AG09319 (cell line): ENCODE measurements around the gene ANO5.
A peak's percentile ranks its signal among the peaks of the same experiment; 100 is the strongest.
"Not testable (repeated sequence)": the region's sequence is repeated elsewhere in the genome, so short reads cannot be mapped to it uniquely, and the experiment has no call there.

Experiments used
- DNase-seq: peaks from one replicate; pipeline ENCODE4 v3.0.0-alpha.2; 2010; ENCODE audit warnings: low read depth; ENCODE audit errors: extremely low read depth
- TF ChIP-seq, protein P1 (sequence below): IDR thresholded peaks from 2 replicates; pipeline ENCODE4 v1.5.1; 2011; ENCODE audit warnings: low read depth, mild to moderate bottlenecking, inconsistent platforms, low read length, moderate library complexity

Gene ANO5

DNA sequence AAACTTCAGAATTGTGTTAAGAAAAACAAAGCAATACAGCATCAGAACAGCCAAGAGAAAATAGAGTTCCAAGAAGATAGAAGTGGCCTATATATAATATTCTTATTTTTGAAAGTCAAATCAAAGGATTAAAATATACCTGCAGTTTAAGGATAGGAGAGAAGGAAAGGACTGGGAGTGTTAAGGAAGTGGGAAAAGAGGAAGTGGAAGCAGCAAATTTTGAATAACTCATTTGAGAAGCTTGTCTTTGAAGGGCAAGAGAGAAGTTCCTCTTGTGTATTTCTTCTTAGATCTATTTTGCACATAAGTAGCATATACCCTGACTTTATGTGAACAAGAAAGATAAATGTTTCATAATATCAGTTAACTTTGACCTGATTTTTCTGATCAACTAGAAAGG lies 82.7 kb downstream of the ANO5 start:
- TF ChIP-seq, protein P1, sequence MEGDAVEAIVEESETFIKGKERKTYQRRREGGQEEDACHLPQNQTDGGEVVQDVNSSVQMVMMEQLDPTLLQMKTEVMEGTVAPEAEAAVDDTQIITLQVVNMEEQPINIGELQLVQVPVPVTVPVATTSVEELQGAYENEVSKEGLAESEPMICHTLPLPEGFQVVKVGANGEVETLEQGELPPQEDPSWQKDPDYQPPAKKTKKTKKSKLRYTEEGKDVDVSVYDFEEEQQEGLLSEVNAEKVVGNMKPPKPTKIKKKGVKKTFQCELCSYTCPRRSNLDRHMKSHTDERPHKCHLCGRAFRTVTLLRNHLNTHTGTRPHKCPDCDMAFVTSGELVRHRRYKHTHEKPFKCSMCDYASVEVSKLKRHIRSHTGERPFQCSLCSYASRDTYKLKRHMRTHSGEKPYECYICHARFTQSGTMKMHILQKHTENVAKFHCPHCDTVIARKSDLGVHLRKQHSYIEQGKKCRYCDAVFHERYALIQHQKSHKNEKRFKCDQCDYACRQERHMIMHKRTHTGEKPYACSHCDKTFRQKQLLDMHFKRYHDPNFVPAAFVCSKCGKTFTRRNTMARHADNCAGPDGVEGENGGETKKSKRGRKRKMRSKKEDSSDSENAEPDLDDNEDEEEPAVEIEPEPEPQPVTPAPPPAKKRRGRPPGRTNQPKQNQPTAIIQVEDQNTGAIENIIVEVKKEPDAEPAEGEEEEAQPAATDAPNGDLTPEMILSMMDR: no peak
- DNase-seq: no peak

DNA sequence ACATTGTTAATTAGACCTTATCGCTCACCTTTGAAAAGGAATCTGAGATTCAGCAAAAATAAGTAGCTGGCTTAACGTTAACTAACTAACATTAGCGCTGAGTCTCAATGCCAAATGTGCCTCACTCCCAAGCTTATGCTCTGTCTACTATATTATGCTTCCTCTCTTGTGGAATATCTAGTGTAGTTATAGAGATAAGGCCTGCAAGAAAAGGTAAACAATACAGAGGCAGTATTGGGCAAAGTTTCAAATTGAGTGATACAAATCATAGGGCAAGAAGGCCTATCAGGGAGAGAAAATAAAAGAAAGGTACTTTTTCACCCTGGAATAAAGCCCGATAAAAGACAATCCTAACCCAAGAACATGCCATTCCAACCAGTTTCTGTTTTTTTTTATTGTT lies 83.7 kb downstream of the ANO5 start:
- TF ChIP-seq, protein P1: no peak
- DNase-seq: no peak

DNA sequence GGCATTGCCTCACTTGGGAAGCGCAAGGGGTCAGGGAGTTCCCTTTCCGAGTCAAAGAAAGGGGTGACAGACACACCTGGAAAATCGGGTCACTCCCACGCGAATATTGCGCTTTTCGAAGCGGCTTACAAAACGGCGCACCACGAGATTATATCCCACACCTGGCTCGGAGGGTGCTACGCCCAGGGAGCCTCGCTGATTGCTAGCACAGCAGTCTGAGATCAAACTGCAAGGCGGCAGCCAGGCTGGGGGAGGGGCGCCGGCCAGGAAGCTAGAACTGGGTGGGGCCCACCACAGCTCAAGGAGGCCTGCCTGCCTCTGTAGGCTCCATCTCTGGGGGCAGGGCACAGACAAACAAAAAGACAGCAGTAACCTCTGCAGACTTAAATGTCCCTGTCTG lies 92.1 kb downstream of the ANO5 start:
- not testable (repeated sequence) for DNase-seq

DNA sequence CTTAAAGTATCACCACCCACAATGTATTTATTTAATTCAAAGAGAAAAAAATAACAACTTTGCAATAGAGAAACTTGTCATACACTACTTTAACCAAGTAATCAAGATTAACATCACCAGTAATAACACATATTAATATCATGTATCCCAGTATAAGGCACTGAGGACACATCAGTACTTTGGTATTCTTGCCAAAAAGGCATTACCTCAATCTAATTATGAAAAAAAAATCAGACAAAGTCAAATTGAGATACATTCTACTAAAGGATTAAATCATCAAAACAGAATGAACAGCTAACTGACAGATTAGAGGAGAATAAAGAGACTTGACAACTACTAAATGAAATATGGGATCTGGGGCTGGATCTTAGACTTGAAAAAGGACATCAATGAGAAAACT lies 109.5 kb downstream of the ANO5 start:
- DNase-seq: no peak
- TF ChIP-seq, protein P1: no peak

DNA sequence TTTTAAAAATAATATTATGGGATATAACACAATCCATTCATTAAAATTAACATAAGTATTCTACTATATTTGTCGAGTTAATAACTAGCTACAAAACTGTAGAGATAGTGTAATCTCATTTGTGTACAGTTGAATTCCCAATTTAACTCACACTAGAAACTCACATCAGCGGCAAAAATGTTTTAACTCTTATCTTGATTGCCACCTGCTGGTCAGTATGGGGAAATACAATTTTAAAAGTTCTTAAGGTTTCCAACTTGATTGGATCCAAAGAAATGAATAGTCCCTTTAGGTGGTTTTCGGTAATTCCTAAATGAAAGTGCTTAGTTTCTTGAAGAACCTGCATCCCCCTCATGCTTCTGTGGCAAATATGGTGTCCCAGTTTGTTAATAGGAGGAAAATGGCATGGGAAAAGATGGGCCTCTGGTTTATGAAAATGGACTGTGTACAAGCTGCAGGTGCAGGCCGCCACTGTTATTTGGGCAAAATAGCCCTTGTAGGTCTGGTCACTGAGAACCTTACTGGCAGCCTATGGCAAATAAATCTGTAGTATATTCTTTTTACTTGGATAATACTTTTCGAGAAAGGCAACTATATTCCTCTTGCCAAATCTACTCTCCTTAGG lies 111.6 kb downstream of the ANO5 start:
- TF ChIP-seq, protein P1: peak; percentile 57
- peak; percentile 1 for DNase-seq

DNA sequence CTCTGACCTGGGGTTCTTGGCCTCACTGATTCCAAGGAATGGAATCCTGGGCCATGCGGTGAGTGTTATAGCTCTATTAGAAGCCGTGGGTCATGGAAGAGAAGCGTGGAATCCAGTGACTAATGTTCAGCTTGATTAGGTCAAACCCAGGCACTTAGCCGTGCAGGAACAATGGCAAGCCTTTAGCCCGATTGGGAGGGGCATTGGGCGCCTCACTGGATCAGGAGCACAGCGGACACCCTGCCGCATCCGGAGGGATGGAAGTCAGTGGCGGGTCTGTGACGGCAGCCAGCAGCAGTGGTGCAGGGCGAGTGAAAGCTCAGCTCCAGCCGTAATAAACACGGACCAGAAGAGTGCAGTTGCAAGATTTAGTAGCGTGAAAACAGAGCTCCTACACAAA lies 124.8 kb downstream of the ANO5 start:
- DNase-seq: no peak
- TF ChIP-seq, protein P1: no peak

DNA sequence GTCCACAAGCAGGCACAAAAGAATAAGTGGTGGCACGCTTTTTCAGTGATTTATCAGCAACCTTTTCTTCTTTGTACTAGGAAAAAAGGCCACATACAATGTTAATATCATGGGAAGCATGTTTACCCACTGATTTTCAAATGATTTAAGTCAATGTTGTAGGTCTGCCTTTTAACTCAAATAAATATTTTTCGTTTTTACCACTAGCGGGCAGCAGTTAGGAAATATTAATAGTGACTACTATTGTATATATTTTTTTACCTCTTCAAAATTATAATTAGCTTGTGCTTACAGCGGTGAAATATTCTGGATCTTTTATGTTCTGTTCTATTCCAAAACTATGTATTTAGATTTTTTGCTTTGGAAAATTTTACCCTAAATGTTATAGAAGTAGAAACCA lies 138.9 kb downstream of the ANO5 start:
- no peak for DNase-seq
- TF ChIP-seq, protein P1: no peak
